Activated CD8-positive, alpha-beta memory T cell treated with anti-CD3 and anti-CD28 coated beads, Interleukin-2, amount 50 U/mL, for 4 hours (primary cell): ENCODE results near the gene MTOR.

Experiments used
- DNase-seq: peaks from one replicate; pipeline ENCODE4 v3.0.0-alpha.2; 2020

The MTOR gene

GRCh38 chr1:11059155-11059967, 203.0 kb downstream of the MTOR start:
- DNase-seq = peak; percentile 56

- DNase-seq = peak; percentile 26
Observed at GRCh38 chr1:11058595-11059154, 203.7 kb downstream of the MTOR start.

GRCh38 chr1:11058026-11058425, 204.3 kb downstream of the MTOR start:
- no peak for DNase-seq

- DNase-seq = no peak
Observed at GRCh38 chr1:11057477-11057876, 204.9 kb downstream of the MTOR start.
